Measurements from ENCODE around the gene SPINT3.

SPINT3 gene

GRCh38 chr20:45515147-45515913 lies at the start of gene SPINT3:
Gene SPINT3, minus strand, starts transcription at chr20:45515622. Its CDS starts 14 bp downstream, at chr20:45515608.
- DNase-seq = no peak

DNA sequence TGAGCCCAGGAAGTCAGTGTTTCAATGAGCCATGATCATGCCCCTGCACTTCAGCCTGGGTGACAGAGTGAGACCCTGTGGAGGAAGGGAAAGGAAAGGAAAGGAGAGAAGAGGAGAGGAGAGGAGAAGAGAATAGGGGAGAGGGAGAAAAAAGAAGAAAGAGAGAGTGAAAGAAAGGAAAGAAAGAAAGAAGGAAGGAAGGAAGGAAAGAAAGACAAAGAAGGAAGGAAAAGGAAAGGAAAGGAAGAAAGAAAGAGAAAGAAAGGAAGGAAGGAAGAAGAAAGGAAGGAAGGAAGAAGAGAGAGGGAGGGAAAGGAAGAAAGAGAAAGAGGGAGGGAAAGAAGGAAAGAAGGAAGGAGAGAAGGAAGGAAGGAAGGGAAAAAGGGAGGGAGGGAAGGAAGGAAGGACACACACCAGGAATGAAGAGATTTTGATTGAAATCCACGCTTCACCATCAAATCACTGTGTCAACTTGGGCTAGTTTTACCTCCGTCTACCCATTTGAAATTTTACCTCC lies 49.4 kb upstream of the SPINT3 start:
- no peak for DNase-seq

DNA sequence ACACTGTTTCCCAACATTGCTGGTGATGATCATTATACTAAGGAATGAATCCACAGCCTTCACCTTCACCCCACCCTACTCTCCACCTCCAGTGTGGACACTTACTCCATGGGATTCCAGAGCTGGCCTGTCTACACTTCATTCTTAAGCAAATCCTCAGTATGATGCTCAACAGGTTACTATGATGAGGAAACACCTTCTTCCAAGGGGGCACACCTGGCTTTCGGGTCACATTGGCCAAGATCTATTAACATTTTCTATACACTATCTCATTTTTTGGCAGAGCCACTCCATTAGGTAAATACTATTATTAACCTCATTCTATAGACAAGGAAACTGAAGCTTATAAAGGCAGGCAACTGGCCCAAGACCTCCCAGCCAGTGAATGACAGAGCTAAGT lies 39.8 kb upstream of the SPINT3 start:
- no peak for DNase-seq

DNA sequence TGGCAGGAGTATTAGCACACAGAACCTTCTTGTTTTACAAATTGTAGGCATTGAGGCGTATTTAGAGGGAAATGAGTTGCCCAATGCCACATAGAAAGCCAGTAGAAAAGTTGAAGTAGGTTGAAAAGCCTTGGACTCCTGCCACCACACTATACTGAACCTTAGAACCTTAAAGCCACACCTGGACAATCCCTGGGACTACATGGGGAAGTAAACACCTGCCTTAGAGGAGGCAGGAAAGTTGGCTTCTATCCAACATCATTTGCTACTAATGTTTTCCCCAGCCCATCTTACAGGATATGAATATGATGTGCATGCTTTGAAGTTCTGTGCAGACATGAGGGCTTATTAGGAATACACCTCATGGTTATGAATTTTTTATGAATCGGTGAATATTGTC lies 37.0 kb upstream of the SPINT3 start:
- no peak for DNase-seq

DNA sequence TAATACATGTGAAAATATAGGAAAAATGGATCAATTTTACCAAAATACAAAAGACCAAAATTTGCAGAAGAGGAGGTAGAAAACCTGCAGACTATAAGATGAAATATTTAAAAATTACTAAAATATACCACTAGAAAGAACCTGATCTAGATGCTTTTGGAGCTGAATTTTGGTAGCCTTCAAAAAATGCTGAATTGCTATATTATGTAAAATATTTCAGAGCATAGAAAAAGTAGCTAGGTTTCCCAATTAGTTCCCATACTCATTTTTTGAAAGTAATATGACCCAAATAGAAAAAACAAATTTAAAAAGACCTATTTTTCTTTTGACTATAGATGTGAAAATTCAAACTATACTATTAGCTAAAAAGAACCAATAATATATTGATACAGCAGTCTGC lies 35.3 kb upstream of the SPINT3 start:
- no peak for DNase-seq

- DNase-seq = no peak
These were observed 33.0 kb upstream of the SPINT3 start for GRCh38 chr20:45548410-45548809.

- no peak for DNase-seq
These were observed 31.9 kb upstream of the SPINT3 start, which contains the start of gene EPPIN for GRCh38 chr20:45547206-45547770. Gene EPPIN, minus strand, starts transcription at chr20:45547401. Its CDS starts 44 bp downstream, at chr20:45547357.

GRCh38 chr20:45545754-45546453 lies 30.5 kb upstream of the SPINT3 start:
- DNase-seq = no peak

GRCh38 chr20:45545351-45545750 lies 29.9 kb upstream of the SPINT3 start:
- DNase-seq = no peak

DNA sequence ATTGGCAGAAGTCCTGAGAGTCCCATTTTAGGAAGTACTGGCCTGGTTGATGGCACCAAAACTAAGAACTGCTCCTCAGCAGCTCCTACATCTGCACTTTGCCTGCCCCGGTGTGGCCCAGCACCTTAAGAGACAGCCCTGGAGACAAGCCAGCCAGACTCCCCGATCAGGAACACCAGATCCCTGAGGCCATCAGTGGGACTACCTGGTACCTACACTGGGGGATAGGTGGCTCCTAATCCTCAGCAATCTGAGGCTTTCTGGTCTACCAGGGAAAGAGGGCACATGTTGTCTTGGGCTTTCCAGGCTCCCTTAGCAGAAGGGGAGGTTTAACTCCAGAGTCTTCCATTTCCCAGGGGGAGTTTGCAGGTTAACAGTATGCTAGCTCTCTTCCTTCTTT lies 24.0 kb upstream of the SPINT3 start, which contains the start of gene WFDC6:
TSS of gene WFDC6 (minus strand) at position 101 of the 400 bp plus-strand sequence. CDS start at position 26, 75 bp downstream.
- DNase-seq = no peak

GRCh38 chr20:45538209-45538799 lies 22.9 kb upstream of the SPINT3 start:
- DNase-seq = no peak

GRCh38 chr20:45527294-45527693 lies 11.9 kb upstream of the SPINT3 start:
- no peak for DNase-seq

GRCh38 chr20:45523821-45524220 lies 8.4 kb upstream of the SPINT3 start:
- DNase-seq = no peak

GRCh38 chr20:45518282-45518681 lies 2.9 kb upstream of the SPINT3 start:
- DNase-seq = no peak

- no peak for DNase-seq
These were observed 5.1 kb downstream of the SPINT3 start for GRCh38 chr20:45510242-45510862.

DNA sequence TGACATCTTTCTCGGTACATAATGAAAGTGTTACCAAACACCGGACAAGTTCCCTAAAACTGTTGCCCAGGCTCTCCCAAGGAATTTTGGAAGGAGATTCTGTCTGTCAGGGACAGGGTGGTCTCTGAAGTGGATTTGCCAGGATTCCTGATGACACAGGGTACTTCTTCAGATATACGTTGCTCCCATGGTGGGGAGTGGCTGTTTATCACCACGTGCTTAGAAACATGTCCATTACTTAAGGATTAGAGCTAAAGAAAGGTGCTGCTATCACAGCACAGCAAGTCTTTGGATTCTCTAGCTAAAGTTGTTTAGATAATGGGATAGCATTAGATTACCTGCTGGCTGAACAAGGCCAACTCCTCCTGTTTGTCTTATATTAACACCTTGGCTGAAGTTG lies 6.3 kb downstream of the SPINT3 start:
- no peak for DNase-seq

- DNase-seq = no peak
These were observed 7.1 kb downstream of the SPINT3 start for GRCh38 chr20:45508068-45508886.

DNA sequence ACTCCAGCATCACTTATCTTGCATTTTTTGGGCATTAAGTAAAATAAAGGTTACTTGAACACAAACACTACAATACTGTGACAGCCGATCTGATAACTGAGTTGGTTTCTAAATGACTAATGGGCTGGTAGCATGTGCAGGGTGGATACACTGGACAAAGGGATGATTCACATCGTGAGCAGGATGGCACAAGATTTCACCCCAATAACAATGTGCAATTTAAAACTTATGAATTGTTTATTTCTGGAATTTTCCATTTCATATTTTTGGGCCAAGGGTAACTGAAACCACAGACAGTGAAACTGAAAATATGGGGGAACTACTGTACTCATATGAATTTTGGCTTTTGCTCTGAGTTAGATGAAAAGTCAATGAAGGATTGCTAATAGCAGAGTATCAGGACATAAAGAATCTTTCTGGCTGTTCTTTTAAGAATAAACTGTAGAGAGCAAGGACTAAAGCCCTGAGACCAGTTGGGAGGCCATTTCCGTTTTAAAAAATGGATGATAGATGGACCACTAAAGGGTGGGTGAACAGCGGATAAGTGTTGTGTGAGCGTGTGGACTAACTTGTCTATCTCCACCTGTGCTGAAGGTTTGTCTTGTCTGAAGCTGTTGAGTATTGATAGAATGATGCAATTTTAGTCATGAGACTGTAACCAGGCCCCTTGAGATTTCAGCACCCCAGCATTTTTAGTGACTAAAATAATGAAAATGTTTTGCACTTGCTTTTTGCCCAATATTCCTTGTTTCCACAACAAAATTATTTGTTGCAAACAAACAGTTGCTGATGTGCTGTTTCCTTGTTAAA lies 8.2 kb downstream of the SPINT3 start:
- no peak for DNase-seq

DNA sequence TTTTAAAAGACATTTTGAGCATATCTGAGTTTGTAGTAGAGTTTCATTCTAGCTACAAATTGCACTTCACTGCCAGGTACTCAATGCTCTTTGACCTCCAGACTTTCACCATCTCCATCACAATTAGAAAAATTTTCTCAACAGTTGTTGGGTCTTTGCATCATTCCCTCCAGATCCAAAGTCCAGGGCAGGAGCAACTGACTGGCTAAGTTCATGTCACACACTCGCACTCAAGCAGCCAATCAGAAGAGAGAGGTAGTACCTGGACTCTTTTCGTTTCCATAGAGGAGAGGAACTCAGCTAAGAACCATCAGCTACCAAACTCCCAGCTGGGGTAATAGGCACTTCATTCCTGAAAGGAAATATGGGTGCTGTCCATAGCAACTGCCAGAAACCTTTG lies 9.0 kb downstream of the SPINT3 start:
- no peak for DNase-seq

DNA sequence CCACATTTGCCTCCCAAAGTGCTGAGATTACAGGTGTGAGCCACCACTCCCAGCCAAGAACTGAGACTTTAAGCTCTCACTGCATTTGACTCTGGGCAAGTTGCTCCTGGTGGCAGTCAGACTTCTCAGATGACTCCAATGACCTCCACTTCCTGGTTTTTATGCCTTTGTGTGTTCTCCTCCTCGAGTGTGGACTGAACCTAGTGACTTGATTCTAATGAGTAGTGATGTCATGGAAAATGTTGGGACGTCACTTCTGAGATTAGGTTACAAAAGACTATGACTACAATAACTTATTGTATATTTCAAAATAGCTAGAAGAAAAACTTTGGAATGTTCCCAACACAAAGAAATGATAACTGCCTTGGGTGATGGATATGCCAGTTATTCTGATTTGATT lies 12.0 kb downstream of the SPINT3 start:
- no peak for DNase-seq

GRCh38 chr20:45502561-45502960 lies 12.9 kb downstream of the SPINT3 start:
- DNase-seq = no peak
